HEK293T (cell line): ENCODE data around the gene PRKCB.

ENCODE experiments used
- CTCF ChIA-PET: fragments of 350-600 bp; formaldehyde crosslinking; extraction: SDS; loops from one replicate; lab custom pipeline; 2021; ENCODE audit warnings: antibody characterized with exemption, inconsistent platforms; lab: Yijun Ruan, JAX
- POLR2A ChIA-PET: fragments of 350-600 bp; formaldehyde crosslinking; extraction: SDS; loops from one replicate; lab custom pipeline; 2020; ENCODE audit warnings: antibody characterized with exemption, inconsistent platforms; lab: Yijun Ruan, JAX
- DNase-seq: peaks from one replicate; pipeline ENCODE4 v3.0.0; 2012; ENCODE audit warnings: mixed read lengths; ENCODE audit errors: extremely low spot score
- ARNT ChIP-seq: fragments of 450-650 bp; IDR thresholded peaks from 2 replicates; pipeline ENCODE4 v1.6.1; 2017; ENCODE audit warnings: mild to moderate bottlenecking
- BHLHE40 ChIP-seq: fragments of 450-650 bp; IDR thresholded peaks from 2 replicates; pipeline ENCODE4 v1.6.1; 2016; ENCODE audit warnings: mild to moderate bottlenecking, moderate library complexity, borderline replicate concordance
- CTBP1 ChIP-seq: fragments of 450-650 bp; IDR thresholded peaks from 2 replicates; pipeline ENCODE4 v1.6.1; 2016; ENCODE audit warnings: borderline replicate concordance
- ELF4 ChIP-seq: fragments of 450-650 bp; IDR thresholded peaks from 2 replicates; pipeline ENCODE4 v1.6.1; 2017; ENCODE audit warnings: antibody characterized with exemption
- FOXA1 ChIP-seq: fragments of 450-650 bp; IDR thresholded peaks from 2 replicates; pipeline ENCODE4 v1.6.1; 2016; ENCODE audit warnings: mild to moderate bottlenecking
- FOXK2 ChIP-seq: fragments of 450-650 bp; IDR thresholded peaks from 2 replicates; pipeline ENCODE4 v1.6.1; 2016; ENCODE audit warnings: mild to moderate bottlenecking
- FOXM1 ChIP-seq: fragments of 450-650 bp; IDR thresholded peaks from 2 replicates; pipeline ENCODE4 v1.6.1; 2017; ENCODE audit warnings: mild to moderate bottlenecking, borderline replicate concordance
- HDGF ChIP-seq: fragments of 450-650 bp; IDR thresholded peaks from 2 replicates; pipeline ENCODE4 v1.6.1; 2017; ENCODE audit warnings: antibody characterized with exemption, borderline replicate concordance
- L3MBTL2 ChIP-seq: fragments of 450-650 bp; conservative IDR thresholded peaks from 2 replicates; pipeline ENCODE4 v1.6.1; 2016; ENCODE audit warnings: mild to moderate bottlenecking
- LEF1 ChIP-seq: fragments of 450-650 bp; IDR thresholded peaks from 2 replicates; pipeline ENCODE4 v1.6.1; 2017; ENCODE audit warnings: mild to moderate bottlenecking, borderline replicate concordance
- NFRKB ChIP-seq: fragments of 450-650 bp; IDR thresholded peaks from 2 replicates; pipeline ENCODE4 v1.6.1; 2016; ENCODE audit warnings: mild to moderate bottlenecking, moderate library complexity
- SP1 ChIP-seq: fragments of 450-650 bp; IDR thresholded peaks from 2 replicates; pipeline ENCODE4 v1.6.1; 2017
- SUZ12 ChIP-seq: fragments of 450-650 bp; IDR thresholded peaks from 2 replicates; pipeline ENCODE4 v1.6.1; 2016; ENCODE audit warnings: mild to moderate bottlenecking
- TARDBP ChIP-seq: fragments of 450-650 bp; IDR thresholded peaks from 2 replicates; pipeline ENCODE4 v1.6.1; 2016
- ZNF384 ChIP-seq: fragments of 450-650 bp; IDR thresholded peaks from 2 replicates; pipeline ENCODE4 v1.6.1; 2016
- TF ChIP-seq, protein P1 (sequence below): fragments of 450-650 bp; IDR thresholded peaks from 2 replicates; pipeline ENCODE4 v1.6.1; 2016

Gene PRKCB

DNA sequence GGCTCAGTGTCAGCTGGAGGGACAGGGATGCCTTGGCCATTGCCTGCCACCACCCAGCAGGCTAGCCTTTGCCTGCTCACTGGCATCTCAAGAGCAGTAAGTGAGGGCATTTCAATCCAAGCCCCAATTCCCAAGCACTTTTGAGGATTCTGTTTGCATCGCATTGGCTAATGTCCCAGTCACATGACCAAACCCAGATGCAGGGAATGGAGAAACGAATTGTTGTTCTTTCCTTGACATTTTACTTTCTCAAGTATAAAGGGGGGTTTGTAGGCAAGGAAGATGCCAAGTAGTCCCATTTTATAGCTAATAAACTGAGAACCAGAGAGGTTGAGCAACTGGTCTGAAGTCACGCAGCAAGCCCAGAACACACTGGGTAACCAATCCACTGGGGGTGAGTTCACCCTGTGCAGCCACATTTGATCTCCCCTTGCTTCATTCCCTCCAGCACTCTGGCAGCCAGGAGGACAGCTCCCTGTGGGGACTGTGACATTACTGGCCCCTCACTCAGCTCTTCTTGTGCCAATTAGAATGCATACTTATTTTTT is 226.6 kb downstream of the PRKCB start:
- POLR2A ChIA-PET: no interaction called here

DNA sequence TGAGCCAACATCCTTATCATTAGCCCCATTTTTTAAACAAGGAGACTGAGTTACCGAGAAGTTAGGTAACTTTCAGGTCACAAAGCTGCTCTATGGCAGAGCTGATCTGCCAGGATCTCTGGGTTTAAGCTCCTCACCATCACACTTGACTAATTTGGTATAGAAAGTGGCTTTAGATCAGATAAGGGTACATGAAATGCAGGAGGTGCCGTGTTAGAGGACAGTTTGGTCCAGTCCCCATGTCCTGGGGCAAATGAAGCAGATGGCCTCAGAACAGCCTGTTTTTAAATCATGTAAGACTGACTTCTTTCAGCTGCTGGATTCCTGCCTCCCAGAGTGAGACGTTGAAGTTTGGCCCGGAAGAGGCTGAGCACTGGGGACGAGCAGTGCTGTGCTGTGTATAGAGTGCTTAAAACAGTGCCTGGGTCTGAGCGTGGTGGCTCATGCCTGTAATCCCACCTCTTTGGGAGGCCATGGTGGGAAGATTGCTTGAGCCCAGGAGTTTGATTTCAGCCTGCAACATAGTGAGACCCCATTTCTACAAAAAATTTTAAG is 233.3 kb downstream of the PRKCB start:
- ChIA-PET CTCF (no interaction called here), POLR2A (no interaction called here)
- no peak for DNase-seq
- TF ChIP-seq SUZ12 (no peak), SP1 (no peak), ELF4 (no peak), HDGF (no peak), NFRKB (no peak), CTBP1 (no peak), BHLHE40 (no peak), ZNF384 (no peak), FOXM1 (no peak), FOXA1 (no peak), ARNT (no peak), TARDBP (no peak), LEF1 (no peak), L3MBTL2 (no peak), FOXK2 (no peak)
- TF ChIP-seq, protein P1, sequence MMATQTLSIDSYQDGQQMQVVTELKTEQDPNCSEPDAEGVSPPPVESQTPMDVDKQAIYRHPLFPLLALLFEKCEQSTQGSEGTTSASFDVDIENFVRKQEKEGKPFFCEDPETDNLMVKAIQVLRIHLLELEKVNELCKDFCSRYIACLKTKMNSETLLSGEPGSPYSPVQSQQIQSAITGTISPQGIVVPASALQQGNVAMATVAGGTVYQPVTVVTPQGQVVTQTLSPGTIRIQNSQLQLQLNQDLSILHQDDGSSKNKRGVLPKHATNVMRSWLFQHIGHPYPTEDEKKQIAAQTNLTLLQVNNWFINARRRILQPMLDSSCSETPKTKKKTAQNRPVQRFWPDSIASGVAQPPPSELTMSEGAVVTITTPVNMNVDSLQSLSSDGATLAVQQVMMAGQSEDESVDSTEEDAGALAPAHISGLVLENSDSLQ: no peak

More for the DNA sequence above, 226.6 kb downstream of the PRKCB start:
- no peak for TF ChIP-seq NFRKB
- DNase-seq: no peak
- CTCF ChIA-PET: interaction anchor here (0.8 kb wide), 1 partner anchor 9 kb away, joined by 3 read pairs; no protein-coding TSS in a partner anchor

DNA sequence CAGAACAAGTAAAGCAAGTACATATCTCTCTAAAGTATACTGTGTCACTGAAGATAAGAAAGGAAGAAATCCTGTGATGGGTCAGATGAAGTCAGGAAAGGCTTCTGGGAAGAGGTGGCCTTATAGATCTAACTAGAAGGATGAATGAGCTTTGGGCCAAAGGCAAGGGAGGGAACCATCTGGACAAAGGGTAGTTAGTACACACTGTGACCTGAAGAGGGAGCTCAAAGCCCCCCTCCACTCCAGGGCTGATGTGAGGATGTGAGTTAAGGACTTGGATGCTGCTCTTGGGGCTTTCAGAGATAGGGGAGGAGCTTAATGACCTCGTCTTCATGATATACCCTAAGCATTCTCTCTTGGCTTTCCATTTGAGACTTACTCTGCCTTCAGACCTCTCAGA is 235.1 kb downstream of the PRKCB start:
- TF ChIP-seq ZNF384 (no peak), FOXA1 (no peak), LEF1 (no peak), SUZ12 (no peak), FOXK2 (no peak), L3MBTL2 (no peak), BHLHE40 (no peak), CTBP1 (no peak)
- TF ChIP-seq, protein P1: no peak
- ChIA-PET CTCF (interaction anchor here (0.6 to 2.9 kb wide), 19 partner anchors 8 to 434 kb away, joined by 3 to 14 read pairs (median 4); partner anchors contain the start of gene CACNG3), POLR2A (interaction anchor here (0.9 kb wide), 1 partner anchor 12 kb away, joined by 3 read pairs; no protein-coding TSS in a partner anchor)
- DNase-seq: peak; percentile 72

DNA sequence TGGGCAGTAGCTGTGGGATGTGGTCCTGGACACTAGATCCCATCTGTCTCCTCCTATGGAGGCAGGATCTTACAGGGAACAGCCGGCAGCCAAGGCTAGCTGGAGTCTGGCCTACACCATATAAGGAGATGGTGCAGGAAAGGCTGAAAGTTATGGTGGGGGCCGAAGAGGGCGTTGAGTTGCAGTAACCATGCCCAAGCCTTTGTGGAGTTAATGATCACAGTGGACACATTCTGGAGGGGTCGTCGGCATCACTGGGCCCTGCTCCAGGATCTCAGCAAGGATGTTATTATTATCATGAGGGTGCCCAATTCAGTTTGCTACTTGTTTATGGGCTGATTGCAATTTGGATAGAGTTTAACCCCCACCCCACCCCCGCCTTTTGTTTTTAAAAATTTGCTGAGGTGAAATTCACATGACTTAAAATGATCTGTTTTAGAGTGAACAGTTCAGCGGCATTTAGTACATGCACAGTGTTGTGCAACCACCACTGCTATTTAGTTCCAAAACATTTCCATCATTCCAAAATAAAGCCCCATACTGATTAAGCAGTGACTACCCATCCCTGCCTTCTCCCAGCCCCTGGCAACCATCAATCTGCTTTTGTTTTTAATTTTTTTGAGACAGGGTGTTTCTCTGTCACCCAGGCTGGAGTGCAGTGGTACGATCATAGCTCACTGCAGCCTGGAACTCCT is 236.0 kb downstream of the PRKCB start:
- no peak for DNase-seq
- ChIA-PET POLR2A (no interaction called here), CTCF (interaction anchor here (0.6 to 2.9 kb wide), 7 partner anchors 7 to 433 kb away, joined by 3 to 14 read pairs (median 4); no protein-coding TSS in a partner anchor)
- TF ChIP-seq NFRKB (no peak), SUZ12 (no peak), FOXA1 (no peak), LEF1 (no peak), SP1 (no peak), ELF4 (no peak), HDGF (no peak), ARNT (no peak), ZNF384 (no peak)

DNA sequence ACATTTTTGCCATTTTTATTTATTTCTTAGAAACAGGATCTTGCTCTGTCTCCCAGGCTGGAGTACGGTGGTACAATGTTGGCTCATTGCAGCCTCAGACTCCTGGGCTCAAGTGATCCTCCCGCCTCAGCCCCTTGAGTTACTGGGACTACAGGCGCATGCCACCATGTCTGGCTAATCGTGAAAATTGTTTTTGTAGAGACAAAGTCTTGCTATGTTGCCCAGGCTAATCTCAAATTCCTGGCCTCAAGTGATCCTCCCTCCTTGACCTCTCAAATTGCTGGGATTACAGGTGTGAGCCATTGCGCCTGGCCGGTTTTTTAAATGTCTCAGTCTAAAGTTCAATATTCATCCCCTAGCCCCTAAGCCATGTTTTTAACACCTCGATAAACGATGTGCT is 237.5 kb downstream of the PRKCB start:
- TF ChIP-seq SP1 (no peak), FOXM1 (no peak), ARNT (no peak)
- CTCF ChIA-PET: no interaction called here
- POLR2A ChIA-PET: no interaction called here
- DNase-seq: no peak

DNA sequence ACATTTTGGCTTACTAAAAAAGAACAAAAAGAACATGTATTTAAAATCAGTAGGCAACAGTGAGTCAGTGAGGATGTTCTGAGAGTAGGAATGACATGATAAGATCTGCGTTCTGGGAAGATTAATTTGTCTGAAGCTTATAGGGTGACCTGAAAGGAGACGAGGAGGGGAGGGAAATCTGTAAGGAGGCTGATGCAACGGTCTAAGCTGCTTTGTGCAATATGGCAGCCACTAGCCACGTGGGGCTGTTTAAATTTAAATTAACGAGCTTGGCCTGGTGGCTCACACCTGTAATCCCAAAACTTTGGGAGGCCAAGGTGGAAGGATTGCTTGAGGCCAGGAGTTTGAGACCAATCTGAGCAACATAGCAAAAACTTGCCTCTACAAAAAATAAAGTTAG is 238.8 kb downstream of the PRKCB start:
- ChIA-PET CTCF (interaction anchor here (1.3 kb wide), 1 partner anchor 179 kb away, joined by 5 read pairs; no protein-coding TSS in a partner anchor), POLR2A (no interaction called here)
- no peak for DNase-seq
- no peak for TF ChIP-seq ELF4

DNA sequence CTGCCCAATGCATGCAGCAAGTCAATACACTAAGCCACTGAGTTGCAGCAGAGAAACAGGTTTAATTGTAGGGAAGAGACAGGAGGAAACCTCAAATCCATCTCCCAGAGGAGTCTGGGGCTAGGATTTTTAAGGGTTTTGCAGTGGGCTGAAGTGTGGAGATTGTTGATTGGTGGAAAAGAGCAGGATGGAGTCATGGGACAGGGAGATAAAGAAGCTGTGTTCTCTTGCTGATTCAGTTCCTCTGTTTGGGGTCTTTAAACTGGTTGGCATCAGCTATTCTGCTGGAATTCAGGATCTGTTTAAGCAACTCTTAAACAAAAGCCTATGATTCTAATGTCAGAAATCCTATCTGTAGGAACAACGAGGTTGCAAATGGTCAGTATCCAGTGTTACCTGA is 239.5 kb downstream of the PRKCB start:
- ChIA-PET CTCF (interaction anchor here (1.3 kb wide), 1 partner anchor 178 kb away, joined by 5 read pairs; no protein-coding TSS in a partner anchor), POLR2A (no interaction called here)
- DNase-seq: no peak
- no peak for TF ChIP-seq CTBP1
- TF ChIP-seq TARDBP: no peak
- no peak for TF ChIP-seq FOXM1
- TF ChIP-seq ELF4: no peak
- TF ChIP-seq HDGF: no peak
- no peak for TF ChIP-seq NFRKB
- no peak for TF ChIP-seq L3MBTL2
- TF ChIP-seq BHLHE40: no peak
- no peak for TF ChIP-seq FOXA1
- TF ChIP-seq FOXK2: no peak
- no peak for TF ChIP-seq ARNT
- no peak for TF ChIP-seq LEF1
- no peak for TF ChIP-seq ZNF384
- TF ChIP-seq SUZ12: no peak
- TF ChIP-seq, protein P1: no peak
